Measurements from ENCODE around the gene SRRM2.

The SRRM2 gene

GRCh38 chr16:2765462-2766404 is 13.3 kb downstream of the SRRM2 start:
- no peak for DNase-seq

GRCh38 chr16:2766430-2767139 is 14.1 kb downstream of the SRRM2 start:
- no peak for DNase-seq

- DNase-seq: no peak
Measured at GRCh38 chr16:2767140-2767731, 14.8 kb downstream of the SRRM2 start.

DNA sequence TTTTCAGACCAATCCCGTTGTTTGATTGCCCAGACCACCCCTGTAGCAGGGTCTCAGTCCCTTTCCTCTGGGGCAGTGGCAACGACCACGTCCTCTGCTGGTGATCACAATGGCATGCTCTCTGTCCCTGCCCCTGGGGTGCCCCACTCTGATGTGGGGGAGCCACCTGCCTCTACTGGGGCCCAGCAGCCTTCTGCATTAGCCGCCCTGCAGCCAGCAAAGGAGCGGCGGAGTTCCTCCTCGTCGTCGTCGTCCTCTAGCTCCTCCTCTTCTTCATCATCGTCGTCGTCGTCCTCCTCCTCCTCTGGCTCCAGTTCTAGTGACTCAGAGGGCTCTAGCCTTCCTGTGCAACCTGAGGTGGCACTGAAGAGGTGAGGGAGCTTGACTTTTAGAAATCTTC is 15.5 kb downstream of the SRRM2 start:
- DNase-seq: no peak

GRCh38 chr16:2768403-2769089 is 16.1 kb downstream of the SRRM2 start:
- DNase-seq: no peak

DNA sequence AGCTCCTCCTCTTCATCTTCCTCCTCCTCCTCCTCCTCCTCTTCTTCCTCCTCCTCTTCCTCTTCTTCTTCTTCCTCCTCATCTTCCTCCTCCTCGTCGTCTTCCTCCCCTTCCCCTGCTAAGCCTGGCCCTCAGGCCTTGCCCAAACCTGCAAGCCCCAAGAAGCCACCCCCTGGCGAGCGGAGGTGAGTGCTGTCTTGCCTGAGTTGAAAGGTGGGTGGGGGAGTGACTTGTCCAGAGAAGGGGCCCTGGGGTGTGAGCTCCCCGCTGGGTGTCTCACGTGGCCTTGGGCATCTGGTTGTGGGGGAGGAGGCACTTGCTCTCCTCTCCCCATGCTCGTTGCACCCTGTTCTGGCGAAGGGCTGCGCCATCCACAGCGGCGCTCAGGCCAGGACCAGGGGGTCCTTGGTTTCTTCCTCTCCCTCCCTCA is 16.7 kb downstream of the SRRM2 start:
- DNase-seq: no peak

GRCh38 chr16:2769675-2770056 is 17.2 kb downstream of the SRRM2 start:
- no peak for DNase-seq

GRCh38 chr16:2770057-2770951 is 17.9 kb downstream of the SRRM2 start:
- DNase-seq: peak in 1 of 2 donors; percentile 41

DNA sequence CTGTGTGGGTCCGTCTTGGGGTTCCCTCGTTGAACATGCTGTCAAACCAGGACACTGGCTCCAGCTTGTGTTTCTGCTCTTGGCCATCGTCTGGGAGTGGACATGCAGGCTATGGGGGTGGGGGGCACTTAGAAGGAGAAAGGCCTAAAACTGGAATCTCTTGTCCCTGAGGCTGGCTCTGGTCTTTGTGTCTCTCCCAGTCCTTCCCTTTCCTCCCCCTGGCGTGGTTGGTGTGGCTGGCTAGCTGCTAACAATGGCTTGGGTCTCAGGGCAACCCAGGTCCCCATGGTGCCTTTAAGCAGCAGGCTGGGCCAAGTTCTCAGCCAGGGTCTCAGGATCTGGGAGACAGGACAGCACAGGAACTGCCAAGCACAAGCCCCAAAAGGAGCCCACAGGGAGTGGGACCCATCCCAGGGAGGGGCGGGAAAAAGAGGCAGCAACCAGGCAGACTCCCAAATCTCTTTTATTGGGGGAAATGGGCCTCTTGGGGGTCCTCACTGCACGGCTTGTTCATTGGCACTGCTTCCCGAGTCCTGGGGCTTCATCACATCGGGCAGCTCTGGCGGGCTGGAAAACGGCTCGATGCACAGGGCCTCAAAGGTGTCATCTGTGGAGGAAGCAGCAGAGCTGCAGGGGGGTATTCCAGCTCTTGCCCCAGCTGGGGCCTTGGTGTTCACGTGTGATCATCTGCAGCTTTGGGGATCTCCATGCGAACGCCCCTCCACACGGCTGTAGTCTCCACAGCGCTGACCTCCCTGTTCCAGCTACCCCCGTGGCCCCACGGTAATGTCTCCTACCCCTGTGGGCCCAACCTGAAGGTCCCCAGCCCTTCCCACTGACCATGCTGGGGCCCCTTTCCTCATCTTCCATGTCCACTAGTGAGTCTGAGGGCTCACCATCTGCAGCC is 19.3 kb downstream of the SRRM2 start:
- no peak for DNase-seq

- DNase-seq: no peak
Measured at GRCh38 chr16:2773188-2773968, 20.9 kb downstream of the SRRM2 start.

- no peak for DNase-seq
Measured at GRCh38 chr16:2774161-2774891, 21.9 kb downstream of the SRRM2 start.

DNA sequence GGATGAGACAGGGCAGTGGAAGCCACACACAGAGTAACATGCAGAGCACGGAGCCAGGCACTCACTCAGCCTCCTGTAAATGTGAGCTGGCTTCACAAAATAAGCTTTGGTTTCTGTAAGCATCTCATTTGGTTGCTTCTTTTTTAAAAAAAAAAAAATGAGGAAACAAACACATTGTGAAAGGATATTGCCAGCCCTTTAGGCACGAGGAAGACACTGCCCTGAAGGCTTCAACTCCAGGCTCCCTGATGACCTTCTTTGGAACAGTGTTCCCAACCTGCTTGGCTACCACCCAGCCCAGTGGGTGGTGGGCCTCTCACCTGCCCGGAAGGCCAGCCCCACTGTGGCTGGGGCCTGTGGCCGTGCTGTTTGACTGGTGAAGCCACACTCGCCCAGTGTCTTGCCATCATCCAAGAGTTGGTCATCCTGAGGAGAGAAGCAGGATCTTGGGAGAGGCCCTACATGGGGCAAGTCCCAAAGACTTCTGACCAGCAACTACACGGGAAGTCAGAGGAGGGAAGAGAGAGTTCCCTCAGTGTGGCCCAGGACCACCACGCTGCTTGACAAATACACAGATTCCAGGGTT is 22.8 kb downstream of the SRRM2 start:
- DNase-seq: no peak

- no peak for DNase-seq
Measured at GRCh38 chr16:2775765-2776499, 23.5 kb downstream of the SRRM2 start.

GRCh38 chr16:2776500-2777139 is 24.2 kb downstream of the SRRM2 start:
- DNase-seq: no peak

DNA sequence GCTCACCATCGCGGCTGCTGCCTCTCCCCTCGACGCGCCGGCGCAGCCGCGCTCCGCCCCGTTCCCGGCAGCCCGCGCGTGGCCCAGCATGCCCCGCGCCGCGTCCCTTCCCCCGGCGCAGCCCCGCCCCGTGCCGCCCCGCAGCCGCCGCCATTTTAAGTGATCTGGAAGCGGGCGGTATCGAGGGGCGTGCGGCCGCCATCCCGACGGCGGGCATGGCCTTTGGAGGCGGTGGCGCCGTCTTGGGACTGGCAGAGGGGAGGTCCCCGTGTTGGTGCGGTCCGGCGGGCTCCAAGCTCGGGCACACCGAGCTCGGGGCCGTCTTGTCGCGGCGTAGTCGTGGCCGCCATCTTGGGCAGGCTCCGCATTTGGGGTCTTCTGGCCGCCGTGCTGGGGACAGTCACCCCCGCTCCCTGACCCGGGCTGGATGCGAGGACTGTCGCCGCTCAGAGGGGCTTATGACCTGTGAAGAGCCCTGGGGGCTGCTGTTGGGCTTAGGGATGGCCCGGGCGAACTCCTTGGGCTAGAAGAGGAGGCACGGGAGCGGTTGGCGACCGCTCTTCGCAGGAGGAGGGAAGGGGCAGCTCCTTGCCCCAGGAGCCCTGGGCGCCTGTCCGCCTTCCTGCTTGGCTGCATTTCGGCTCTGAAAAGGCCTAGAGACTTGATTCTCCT is 24.9 kb downstream of the SRRM2 start, which contains the start of gene ELOB:
Gene ELOB, minus strand, starts transcription at position 50 of the 672 bp plus-strand sequence. Its CDS starts 41 bp downstream, at position 9.
- DNase-seq: peak; percentile 87 to 92

- peak; percentile 31 to 55 for DNase-seq
Measured at GRCh38 chr16:2777903-2778629, 25.6 kb downstream of the SRRM2 start.
